Retinal pigment epithelial cell (primary cell): Measurements from ENCODE around the gene RPGRIP1L.

Source experiments
- DNase-seq: peaks from one replicate; pipeline ENCODE4 v3.0.0-alpha.2; 2010; ENCODE audit warnings: low read depth
- H3K4me3 ChIP-seq: 2 replicates; pipeline ENCODE4 v1.5.1; 2011; ENCODE audit warnings: mild to moderate bottlenecking, low read length, control low read depth, moderate library complexity
- CTCF ChIP-seq: conservative IDR thresholded peaks from 2 replicates; pipeline ENCODE4 v1.5.1; 2011; ENCODE audit warnings: low read depth, low read length, control low read depth, inconsistent platforms

The RPGRIP1L gene

GRCh38 chr16:53743149-53743566 is 39.5 kb upstream of the RPGRIP1L start:
- no peak for DNase-seq

GRCh38 chr16:53741546-53741945 is 37.9 kb upstream of the RPGRIP1L start:
- no peak overlapping the region for H3K4me3 ChIP-seq
- DNase-seq = no peak

More at GRCh38 chr16:53743149-53743566, 39.5 kb upstream of the RPGRIP1L start:
- TF ChIP-seq CTCF = peak; percentile 75
- H3K4me3 ChIP-seq = no peak overlapping the region

GRCh38 chr16:53740933-53741531 is 37.4 kb upstream of the RPGRIP1L start:
- no peak for DNase-seq
- TF ChIP-seq CTCF = no peak
- H3K4me3 ChIP-seq = no peak overlapping the region

More at GRCh38 chr16:53741546-53741945, 37.9 kb upstream of the RPGRIP1L start:
- TF ChIP-seq CTCF = no peak

GRCh38 chr16:53740476-53740875 is 36.8 kb upstream of the RPGRIP1L start:
- DNase-seq = no peak
- TF ChIP-seq CTCF = no peak
- no peak overlapping the region for H3K4me3 ChIP-seq

GRCh38 chr16:53737552-53737951 is 33.9 kb upstream of the RPGRIP1L start:
- TF ChIP-seq CTCF = no peak
- no peak for DNase-seq
- H3K4me3 ChIP-seq = no peak overlapping the region

GRCh38 chr16:53736297-53736696 is 32.6 kb upstream of the RPGRIP1L start:
- no peak overlapping the region for H3K4me3 ChIP-seq

More at GRCh38 chr16:53736297-53736696, 32.6 kb upstream of the RPGRIP1L start:
- DNase-seq = no peak
- TF ChIP-seq CTCF = no peak
